SKM-1 treated with dmso at 0.1 percent for 144 hours (cell line): ENCODE measurements around the gene SHLD3.
"Not testable (repeated sequence)": the region's sequence is repeated elsewhere in the genome, so short reads cannot be mapped to it uniquely, and the experiment has no call there.

ENCODE experiments used
- DNase-seq: peaks from one replicate; lab custom pipeline; 2025; ENCODE audit not compliant: unreplicated experiment; lab: John Stamatoyannopoulos, UW

SHLD3 gene, protein sequence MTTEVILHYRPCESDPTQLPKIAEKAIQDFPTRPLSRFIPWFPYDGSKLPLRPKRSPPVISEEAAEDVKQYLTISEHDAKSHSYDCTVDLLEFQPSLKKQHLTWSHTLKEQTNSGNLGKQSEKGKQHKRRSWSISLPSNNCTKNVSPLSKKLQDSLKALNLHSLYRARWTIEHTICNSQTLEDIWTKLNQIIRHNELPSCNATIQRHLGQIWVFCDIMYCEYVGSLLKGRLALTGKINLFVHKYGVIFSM

DNA sequence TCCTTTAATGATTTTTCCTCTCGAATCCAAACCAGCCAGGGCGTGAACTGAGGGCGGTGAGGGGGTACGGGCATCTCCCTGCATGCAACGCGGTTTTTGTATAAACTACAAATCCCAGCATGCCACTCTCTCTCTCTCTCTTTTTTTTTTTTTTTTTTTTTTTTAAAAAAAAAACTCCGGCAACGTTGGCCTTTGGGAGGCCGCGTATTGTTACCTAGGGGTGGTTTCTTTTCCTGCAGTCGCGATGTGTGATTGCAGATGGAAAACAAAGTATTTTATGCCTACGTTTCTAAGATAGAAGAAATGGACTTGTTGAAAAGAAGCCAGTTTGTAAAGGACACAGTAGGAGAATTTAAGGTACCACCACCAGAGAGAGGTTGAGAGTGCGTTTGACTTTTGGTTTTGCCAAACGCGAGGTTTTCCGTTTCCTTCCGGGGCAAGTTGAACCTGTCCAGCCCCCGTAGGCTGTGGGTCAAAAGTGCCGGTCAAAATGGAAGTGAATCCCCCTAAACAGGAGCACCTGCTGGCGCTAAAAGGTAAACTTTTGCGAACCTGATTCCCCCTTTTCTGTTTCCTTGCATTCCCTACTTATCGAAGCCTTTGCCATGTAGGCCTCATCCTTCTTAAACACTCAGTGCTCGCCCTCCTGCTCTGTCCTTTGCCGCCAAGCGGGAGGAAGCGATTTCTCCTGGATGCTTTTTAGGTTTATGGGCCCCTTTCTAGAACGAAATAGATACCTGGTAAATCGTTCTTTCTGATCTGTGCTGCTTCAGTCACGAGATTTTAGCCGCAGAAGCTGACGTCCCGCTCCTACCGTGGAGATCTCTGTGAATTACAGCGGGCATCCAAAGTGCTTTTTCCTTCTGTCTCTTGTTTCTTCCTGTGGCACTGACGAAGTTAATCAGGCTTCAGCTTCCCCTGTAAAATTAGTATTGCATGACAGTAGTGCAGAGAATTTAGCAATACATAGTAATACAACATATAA, at the start of gene SHLD3, which contains the start of gene TRAPPC13:
SHLD3 (plus strand) TSS at position 457 of the 985 bp plus-strand sequence. CDS start 4,561 bp downstream, outside the sequence.
TRAPPC13 (plus strand) TSS at position 457 of the 985 bp plus-strand sequence; CDS start at position 491, 34 bp downstream.
- DNase-seq = peak; percentile 92

DNA sequence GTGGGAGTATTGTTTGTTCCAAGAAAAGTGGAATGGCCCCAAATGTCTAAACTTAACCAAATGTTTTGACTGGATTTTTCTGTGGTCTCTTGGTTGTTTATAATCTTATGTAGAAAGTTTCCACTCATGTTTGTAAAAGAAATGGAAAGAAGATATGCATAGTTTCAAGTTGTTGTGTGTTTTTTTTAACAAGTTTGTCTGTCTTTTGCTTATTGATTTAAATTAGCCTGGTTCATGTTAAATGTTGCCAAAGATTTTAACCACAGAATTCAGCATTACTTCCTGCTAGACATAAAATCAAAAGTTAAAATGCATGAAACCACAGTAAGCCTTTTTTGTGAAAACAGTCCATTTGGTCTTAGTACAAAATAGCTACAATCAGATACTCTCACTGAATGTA, 47.7 kb upstream of the SHLD3 start:
- DNase-seq = no peak

DNA sequence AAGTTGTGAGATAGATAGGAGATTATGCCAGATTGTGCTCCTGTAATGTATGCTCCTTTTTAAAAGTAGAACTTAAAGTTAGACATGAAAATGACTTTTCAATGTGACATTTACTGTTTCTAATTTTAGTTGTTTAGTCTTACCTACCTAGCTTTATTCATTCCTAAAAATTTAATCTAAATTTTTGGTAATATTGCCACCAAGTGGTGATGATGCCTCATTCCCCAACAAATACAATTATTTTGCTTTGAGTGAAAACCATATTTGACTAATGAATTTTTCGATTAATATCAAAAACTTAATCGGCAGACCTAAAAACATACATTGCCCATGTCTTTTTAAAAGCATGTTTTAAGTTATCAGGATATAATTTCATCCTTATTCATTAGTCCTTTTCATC, 36.1 kb upstream of the SHLD3 start:
- DNase-seq = no peak

DNA sequence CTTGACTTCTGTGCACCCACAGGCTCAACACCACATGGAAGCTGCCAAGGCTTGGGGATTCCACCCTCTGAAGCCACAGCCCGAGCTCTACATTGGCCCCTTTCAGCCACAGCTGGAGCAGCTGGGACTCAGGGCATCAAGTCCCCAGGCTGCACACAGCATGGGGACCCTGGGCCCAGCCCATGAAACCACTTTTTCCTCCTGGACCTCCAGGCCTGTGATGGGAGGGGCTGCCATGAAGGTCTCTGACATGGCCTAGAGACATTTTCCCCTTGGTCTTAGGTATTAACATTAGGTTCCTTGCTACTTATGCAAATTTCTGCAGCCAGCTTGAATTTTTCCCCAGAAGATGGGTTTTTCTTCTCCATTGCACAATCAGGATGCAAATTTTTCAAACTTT, 23.1 kb upstream of the SHLD3 start:
- DNase-seq = not testable (repeated sequence)

DNA sequence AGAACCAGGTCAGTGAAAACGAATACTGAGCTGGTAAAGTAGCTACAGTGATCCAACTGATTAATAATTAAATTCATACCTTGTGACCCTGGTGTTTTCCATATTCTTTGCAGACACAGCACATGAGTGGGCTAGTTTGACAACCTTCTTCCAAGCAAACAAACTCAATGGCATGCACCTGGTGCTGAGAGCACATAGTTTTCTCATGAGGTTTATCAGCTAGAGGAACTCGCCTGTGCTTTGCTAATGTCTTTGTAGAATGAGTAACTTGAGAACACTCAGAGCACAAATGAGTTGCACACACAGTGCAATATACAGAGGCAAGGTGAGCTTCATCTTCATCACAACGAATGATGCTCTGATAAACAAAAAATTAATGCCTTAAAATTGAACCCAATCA, 13.3 kb upstream of the SHLD3 start:
- DNase-seq = no peak

DNA sequence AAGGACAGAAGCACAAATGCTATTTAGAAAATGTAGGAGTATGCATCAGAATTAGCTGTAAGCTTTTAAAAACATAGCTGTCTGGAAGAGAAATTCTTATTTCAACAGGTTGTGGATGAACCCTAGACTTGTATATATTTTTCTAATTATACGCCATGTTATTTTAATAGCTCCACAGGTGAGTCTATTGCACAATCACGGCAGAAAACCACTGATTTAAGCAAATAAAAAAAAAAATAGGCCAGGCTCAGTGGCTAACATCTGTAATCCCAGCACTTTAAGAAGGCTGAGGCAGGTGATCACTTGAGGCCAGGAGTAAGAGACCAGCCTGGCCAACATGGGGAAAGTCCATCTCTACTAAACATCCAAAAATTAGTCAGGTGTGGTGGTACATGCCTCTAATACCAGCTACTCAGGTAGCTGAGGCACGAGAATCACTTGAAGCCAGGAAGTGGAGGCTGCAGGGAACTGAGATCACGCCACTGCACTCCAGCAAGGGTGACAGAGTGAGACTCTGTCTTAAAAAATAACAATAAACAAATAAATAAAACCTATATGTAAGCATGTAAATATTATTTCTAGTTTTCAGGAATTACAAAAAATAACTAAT, 12.4 kb upstream of the SHLD3 start:
- DNase-seq = no peak

DNA sequence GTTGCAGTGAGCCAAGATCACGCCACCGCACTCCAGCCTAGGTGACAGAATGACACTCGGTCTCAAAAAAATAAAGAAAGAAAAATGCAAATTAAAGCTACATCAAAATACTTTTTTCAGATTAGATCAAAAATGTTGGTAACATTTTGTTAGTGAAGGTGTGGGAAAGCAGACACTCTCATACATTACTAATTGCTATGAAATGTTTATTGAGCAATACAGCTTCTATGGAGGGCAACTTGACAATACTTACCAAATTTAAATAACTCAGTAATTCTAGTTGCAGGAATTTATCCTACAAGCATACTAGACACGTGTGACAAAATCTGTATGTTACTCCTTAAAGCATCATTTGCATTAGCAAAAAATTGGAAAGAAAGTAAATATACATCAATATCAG, 4.8 kb upstream of the SHLD3 start:
- DNase-seq = no peak

DNA sequence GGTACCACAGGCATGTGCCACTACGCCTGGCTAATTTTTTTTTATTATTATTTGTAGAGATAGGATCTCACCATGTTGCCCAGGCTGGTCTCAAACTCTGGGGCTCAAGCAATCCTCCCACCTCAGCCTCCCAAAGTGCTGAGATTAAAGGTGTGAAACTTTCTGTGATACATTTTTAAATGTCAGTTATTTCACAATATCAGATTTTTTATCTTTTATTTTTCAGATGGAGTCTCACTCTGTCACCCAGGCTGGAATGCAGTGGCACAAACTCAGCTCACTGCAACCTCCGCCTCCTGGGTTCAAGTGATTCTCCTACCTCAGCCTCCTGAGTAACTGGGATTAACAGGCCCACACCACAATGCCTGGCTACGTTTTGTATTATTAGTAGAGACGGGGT, 2.9 kb upstream of the SHLD3 start:
- DNase-seq = not testable (repeated sequence)

DNA sequence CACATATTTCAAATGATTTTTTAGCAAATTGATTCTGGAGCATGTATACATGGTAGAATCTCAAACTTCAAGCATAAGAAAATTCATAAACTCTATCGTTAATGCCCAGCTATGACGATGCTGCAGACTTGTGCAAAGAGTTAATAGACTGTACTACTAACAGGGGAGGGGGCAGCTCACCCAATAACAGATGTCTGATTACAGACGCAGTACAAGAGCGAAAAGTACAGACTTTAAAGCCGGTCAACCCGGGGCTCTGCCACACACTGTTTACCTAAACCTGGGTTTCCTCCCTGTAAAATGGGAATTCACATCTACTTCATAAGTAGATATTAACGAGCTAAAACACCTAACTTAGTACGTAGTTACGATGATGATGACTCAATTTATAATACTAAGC, 1.3 kb upstream of the SHLD3 start:
- no peak for DNase-seq

DNA sequence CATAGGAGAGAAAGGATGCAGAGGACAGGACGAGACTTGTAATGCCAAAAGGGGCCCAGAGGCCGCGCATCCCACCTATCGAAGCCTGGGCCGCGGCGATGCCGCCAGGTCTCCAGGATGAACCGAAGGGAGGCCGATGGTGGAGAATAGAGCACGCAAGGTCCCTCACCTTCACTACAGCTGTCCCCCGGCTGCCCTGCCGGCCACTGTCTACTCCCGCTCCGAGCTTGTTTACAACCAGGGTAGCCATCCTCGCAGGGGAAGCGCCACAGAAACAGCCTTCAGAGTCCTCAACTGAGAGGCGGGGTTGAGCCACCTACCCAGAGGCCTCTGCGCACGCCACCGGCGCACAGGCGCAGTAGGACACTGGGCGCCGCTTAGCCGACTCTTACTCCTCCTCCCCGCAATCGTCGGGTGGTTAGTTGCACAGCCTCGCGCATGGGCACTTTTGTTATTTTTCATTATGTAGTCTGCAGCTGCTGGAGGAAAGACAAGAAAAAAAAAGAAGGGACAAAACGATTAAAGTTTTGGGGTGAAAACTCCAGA, 729 bp upstream of the SHLD3 start, which contains the start of gene TRIM23:
TRIM23 (minus strand) TSS at position 309 of the 546 bp plus-strand sequence; CDS start at position 250, 59 bp downstream.
- DNase-seq = peak; percentile 92

DNA sequence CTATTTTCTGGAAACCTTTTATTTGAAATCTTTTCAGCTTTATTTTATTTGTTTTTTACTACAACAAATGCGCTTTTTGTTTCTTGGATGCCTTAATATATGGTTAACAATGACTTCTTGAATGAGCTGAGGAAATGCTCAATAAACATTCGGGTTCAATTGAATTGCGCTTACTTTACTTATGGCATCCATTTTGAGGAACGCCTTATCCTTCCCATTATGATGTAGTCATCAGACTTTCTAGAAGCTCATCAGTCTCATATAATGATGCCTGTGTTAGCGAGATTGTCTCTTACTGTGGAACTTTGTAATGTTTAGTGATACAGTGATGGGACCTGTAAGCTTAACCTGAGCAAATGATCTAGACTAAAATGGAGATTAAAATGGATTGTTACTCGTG, 916 bp downstream of the SHLD3 start:
- no peak for DNase-seq

DNA sequence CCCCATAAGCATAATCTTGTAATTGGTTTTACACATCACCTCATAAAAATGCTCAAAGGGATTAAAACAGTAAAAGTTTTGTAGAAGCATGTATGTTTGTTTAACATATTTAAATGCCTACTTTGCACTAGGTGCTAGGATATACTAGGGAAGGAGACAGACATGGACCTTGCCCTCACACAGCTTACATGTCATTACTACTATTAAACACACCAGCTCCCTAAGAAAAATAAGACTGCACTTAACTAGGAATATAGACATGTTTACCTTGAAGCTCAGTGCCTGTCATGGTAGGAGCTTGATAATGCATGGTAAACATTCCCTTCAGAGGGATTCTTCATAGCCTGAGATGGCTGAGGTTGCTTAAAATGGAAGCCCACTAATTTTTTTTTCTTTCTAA, 6.2 kb downstream of the SHLD3 start:
- DNase-seq = no peak

DNA sequence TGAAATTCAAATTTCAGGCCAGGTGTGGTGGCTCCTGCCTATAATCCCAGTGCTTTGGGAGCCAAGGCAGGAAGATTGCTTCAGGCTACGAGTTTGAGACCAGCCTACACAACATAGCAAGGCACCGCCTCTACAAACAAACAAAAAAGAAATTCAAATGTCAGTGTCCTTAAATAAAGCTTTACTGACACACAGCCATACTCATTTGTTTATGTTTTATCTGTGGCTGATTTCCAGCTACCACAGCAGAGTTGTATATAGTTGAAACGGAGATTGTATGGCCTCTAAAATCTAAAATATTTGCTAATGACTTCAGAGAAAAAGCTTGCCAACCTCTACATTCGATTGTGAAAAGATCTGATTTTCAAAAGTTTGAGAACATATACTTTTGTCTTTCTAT, 15.4 kb downstream of the SHLD3 start:
- DNase-seq = no peak

DNA sequence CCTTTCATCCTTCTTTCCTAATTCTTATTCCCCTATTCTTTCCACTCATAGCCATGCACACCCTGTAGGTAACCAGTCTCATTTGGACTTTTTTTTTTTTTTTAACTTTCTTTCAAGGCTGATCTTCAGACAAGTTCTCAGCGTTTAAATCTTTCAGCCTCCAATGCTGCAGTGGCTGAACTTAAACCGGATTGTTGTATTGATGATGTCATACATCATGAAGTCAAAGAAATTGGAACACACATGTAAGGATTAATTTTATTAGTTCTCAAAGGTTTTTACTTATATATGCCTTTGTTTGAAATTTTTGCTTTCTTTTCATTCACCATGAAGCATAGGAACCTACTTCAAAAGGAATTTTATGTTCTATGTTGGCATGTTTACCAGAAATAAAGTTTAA, 22.1 kb downstream of the SHLD3 start:
- DNase-seq = no peak

DNA sequence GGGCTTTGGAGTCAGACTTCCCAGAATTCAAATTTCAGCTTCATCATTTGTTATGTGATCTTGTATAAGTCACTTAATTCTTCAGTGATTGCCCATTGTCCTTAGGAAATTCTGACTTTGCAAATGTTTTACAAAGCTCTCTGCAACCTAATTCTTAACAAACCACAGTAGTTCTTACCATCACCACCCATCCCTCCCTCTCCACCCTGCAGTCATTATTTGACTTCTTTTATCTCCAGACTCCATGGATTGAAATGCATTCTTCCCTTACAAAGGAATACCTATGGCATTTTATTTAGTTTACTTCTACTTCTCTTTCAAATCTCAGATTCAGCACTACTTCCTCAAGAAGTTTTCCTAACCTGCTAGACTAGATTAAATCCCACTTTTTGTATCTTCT, 23.1 kb downstream of the SHLD3 start:
- DNase-seq = no peak

DNA sequence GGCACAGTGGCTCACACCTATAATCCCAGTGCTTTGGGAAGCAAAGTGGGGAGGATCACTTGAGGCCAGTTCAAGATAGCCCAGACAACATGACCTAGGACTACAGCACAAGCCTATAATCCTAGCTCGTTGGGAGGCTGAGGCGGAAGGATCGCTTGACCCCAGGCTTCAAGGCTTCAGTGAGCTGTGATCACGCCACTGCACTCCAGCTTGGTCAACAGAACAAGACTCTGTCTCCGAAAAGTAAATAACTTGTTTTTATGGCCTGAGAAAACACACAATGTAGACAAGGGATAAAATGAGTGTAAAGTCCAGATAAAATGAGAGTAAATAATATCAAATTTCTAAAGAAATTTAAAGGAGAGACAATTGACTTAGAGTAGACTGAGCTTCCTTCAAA, 26.3 kb downstream of the SHLD3 start:
- DNase-seq = no peak

DNA sequence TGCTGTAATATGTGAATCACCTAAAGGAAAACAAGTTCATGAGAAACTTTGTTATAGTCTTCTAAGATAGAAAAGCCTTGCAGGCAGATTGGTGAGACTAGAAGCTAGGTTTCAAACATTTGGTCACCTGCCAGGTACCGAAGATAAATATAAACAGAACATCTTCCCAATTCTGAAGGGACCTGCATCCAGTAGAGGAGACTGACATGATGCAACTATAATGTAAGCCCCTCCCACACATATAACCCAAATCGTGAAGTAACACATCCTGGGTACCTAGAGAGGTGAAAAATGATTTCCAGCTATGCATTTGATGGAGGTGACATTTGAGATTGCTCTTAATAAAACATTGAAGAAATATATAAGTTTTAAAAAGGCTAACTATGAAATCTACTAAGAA, 29.9 kb downstream of the SHLD3 start:
- no peak for DNase-seq

DNA sequence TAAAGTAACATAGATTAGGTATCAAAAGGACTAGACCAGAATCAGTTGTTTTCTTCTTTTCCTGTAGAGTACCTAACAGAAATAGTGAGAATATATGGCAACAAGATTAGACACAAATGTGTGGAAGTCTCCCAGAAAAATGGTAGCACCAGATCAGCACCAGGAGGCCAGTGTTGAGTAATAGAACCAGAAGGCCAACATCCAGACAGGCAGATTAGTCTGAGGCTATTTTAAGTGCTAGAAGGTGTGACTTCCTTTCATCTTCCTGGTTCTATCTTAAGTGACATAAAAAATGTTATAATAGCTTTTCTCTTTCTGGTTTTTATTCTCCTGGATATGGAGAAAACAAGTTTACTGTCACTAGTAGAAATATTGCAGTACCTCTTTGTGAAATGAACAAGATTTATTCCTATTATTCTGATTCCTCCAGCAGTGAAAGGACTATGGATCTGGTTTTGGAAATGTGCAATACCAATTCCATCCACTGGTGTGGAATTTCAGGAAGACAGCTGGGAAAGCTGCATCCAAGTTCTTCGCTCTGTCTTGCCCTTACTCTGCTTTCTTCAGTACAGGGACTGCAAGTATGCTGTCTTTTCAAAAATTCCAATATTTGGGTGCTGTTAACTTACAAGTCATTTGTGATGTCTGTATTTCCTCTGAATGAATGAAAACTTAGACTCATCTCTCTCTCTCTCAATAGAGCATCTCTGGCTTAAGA, 39.1 kb downstream of the SHLD3 start:
- DNase-seq = no peak

DNA sequence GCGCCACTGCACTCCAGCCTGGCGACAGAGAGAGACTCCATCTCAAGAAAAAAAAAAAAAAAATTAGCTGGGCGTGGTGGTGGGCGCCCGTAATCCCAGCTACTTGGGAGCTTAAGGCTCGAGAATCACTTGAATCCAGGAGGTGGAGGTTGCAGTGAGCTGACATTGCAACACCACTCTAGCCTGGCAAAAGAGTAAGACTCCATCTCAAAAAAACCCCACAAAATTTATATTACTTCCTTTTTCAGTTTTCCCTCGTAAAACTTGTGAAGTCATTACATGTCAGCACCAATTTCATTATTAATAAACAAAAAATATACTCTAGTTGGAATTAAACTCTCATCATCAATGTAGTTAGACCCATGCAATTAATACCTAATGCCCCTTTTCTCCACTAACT, 43.9 kb downstream of the SHLD3 start:
- DNase-seq = peak; percentile 22

DNA sequence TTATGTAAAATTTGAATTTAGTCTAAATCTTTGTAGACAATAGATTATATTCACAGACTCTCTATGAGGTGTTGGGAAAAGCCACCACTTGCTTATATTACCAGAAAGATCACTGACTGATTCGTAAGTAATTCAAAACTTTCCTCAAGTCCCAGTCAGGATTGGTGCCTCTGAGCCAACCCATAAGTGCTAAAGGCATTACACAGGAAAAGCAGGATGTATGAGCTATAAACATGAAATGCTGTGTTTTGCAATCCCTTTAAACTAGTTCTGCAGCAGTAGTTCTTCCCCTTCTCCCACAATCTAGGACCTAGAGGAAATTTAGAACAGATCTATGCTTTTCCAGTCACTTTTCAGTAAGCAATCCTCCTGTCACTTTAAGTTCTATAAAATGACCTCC, 48.0 kb downstream of the SHLD3 start:
- peak; percentile 26 for DNase-seq

DNA sequence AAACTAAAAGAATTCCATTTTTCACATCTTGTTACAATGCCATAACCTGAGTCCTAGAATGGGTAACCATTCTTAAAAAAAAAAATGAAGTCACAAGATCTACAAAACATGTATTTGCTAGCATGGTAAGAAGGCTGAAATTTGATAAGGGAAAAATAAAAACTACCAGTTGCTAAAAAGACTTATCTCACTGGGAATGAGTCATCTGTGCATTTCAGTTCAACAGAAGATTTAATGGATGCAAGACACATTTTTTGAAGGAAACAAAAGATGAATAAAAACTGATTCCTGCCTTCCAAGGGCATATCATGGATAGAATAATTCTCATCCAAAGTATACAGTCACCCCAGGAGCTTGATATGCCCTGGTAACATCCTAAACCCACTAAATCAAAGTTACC, 49.9 kb downstream of the SHLD3 start:
- DNase-seq = no peak
